DND-41 (cell line): ENCODE results near the gene ITGAX.

ENCODE experiments used
- EZH2 ChIP-seq: IDR thresholded peaks from 3 replicates; pipeline ENCODE4 v1.6.1; 2012; ENCODE audit warnings: borderline replicate concordance, low read depth, mild to moderate bottlenecking, moderate library complexity, low read length, inconsistent platforms; ENCODE audit not compliant: severe bottlenecking
- TF ChIP-seq, protein P1 (sequence below): IDR thresholded peaks from 2 replicates; pipeline ENCODE4 v1.5.1; 2012; ENCODE audit warnings: borderline replicate concordance, low read length, moderate library complexity, mild to moderate bottlenecking; ENCODE audit not compliant: poor library complexity, severe bottlenecking; ENCODE audit errors: extremely low read depth

GRCh38 chr16:31395647-31396046 is 40.7 kb downstream of the ITGAX start:
- TF ChIP-seq, protein P1, sequence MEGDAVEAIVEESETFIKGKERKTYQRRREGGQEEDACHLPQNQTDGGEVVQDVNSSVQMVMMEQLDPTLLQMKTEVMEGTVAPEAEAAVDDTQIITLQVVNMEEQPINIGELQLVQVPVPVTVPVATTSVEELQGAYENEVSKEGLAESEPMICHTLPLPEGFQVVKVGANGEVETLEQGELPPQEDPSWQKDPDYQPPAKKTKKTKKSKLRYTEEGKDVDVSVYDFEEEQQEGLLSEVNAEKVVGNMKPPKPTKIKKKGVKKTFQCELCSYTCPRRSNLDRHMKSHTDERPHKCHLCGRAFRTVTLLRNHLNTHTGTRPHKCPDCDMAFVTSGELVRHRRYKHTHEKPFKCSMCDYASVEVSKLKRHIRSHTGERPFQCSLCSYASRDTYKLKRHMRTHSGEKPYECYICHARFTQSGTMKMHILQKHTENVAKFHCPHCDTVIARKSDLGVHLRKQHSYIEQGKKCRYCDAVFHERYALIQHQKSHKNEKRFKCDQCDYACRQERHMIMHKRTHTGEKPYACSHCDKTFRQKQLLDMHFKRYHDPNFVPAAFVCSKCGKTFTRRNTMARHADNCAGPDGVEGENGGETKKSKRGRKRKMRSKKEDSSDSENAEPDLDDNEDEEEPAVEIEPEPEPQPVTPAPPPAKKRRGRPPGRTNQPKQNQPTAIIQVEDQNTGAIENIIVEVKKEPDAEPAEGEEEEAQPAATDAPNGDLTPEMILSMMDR, result no peak
- TF ChIP-seq EZH2, result no peak
